HEK293 (cell line): ENCODE data around the gene NID2.

Experiments
- OSR2 ChIP-seq: fragments of 450-650 bp; formaldehyde crosslinking; IDR thresholded peaks from 2 replicates; pipeline ENCODE4 v1.5.1; 2016; ENCODE audit warnings: missing biosample characterization, missing genetic modification characterization
- REST ChIP-seq: fragments of 450-650 bp; formaldehyde crosslinking; IDR thresholded peaks from 2 replicates; pipeline ENCODE4 v1.5.1; 2016; ENCODE audit warnings: missing biosample characterization, missing genetic modification characterization
- YY1 ChIP-seq: fragments of 450-650 bp; formaldehyde crosslinking; IDR thresholded peaks from 2 replicates; pipeline ENCODE4 v1.5.1; 2018; ENCODE audit warnings: missing biosample characterization, missing genetic modification characterization
- YY2 ChIP-seq: fragments of 450-650 bp; formaldehyde crosslinking; IDR thresholded peaks from 2 replicates; pipeline ENCODE4 v1.5.1; 2016; ENCODE audit warnings: missing biosample characterization, missing genetic modification characterization
- ZBTB7A ChIP-seq: fragments of 450-650 bp; formaldehyde crosslinking; IDR thresholded peaks from 2 replicates; pipeline ENCODE4 v1.5.1; 2016; ENCODE audit warnings: low read depth, missing biosample characterization, missing genetic modification characterization
- ZNF777 ChIP-seq: fragments of 450-650 bp; formaldehyde crosslinking; IDR thresholded peaks from 2 replicates; pipeline ENCODE4 v1.5.1; 2017; ENCODE audit warnings: missing biosample characterization, missing genetic modification characterization, borderline replicate concordance
- ZXDB ChIP-seq: fragments of 450-650 bp; formaldehyde crosslinking; IDR thresholded peaks from 2 replicates; pipeline ENCODE4 v1.5.1; 2016; ENCODE audit warnings: missing biosample characterization, missing genetic modification characterization
- TF ChIP-seq, protein P1 (sequence below): fragments of 450-650 bp; formaldehyde crosslinking; IDR thresholded peaks from 2 replicates; pipeline ENCODE4 v1.5.1; 2016; ENCODE audit warnings: missing biosample characterization, missing genetic modification characterization
- TF ChIP-seq, protein P2 (sequence below): IDR thresholded peaks from 2 replicates; pipeline ENCODE4 v1.6.1; 2011; ENCODE audit warnings: mild to moderate bottlenecking, low read depth, low read length, borderline replicate concordance

DNA sequence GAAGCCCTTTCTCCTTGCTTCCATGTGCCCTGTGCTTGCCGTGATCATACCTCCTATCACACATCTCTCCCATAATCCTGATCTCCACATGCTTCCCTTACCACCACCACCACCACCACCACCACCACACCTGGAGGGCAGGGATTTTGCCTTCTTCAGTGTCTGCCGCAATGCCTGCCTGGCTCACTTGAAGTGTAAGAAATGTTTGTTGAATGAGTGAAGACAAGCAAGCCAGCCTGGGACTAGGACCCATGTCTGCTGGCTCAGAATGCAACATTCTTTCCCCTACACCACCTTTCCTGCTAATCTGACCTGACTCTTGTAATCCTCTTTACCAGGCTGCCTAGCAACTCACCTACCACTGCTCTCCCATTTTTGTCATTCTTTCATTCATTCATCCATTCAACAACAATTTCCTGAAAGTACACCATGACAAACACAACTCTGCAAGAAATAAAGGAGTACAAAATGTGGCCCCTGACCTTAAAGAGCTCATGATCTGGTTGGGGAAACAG is 3.5 kb upstream of the NID2 start:
- TF ChIP-seq, protein P1, sequence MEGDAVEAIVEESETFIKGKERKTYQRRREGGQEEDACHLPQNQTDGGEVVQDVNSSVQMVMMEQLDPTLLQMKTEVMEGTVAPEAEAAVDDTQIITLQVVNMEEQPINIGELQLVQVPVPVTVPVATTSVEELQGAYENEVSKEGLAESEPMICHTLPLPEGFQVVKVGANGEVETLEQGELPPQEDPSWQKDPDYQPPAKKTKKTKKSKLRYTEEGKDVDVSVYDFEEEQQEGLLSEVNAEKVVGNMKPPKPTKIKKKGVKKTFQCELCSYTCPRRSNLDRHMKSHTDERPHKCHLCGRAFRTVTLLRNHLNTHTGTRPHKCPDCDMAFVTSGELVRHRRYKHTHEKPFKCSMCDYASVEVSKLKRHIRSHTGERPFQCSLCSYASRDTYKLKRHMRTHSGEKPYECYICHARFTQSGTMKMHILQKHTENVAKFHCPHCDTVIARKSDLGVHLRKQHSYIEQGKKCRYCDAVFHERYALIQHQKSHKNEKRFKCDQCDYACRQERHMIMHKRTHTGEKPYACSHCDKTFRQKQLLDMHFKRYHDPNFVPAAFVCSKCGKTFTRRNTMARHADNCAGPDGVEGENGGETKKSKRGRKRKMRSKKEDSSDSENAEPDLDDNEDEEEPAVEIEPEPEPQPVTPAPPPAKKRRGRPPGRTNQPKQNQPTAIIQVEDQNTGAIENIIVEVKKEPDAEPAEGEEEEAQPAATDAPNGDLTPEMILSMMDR (tag by site-specific recombination), result no peak
- TF ChIP-seq OSR2 (tag by site-specific recombination), result no peak
- no peak for TF ChIP-seq REST (tag by site-specific recombination)
- no peak for TF ChIP-seq ZNF777 (tag by site-specific recombination)
- no peak for TF ChIP-seq YY1 (tag by site-specific recombination)
- TF ChIP-seq YY2, result no peak
- TF ChIP-seq, protein P2, sequence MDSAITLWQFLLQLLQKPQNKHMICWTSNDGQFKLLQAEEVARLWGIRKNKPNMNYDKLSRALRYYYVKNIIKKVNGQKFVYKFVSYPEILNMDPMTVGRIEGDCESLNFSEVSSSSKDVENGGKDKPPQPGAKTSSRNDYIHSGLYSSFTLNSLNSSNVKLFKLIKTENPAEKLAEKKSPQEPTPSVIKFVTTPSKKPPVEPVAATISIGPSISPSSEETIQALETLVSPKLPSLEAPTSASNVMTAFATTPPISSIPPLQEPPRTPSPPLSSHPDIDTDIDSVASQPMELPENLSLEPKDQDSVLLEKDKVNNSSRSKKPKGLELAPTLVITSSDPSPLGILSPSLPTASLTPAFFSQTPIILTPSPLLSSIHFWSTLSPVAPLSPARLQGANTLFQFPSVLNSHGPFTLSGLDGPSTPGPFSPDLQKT, result no peak
- no peak for TF ChIP-seq ZXDB (tag by site-specific recombination)
- TF ChIP-seq ZBTB7A (tag by site-specific recombination), result no peak
